NK-92 (cell line): ENCODE measurements around the gene OR2H1.

ENCODE experiments used
- DNase-seq: peaks from one replicate; lab custom pipeline; 2025; ENCODE audit not compliant: unreplicated experiment; lab: John Stamatoyannopoulos, UW

Gene OR2H1

GRCh38 chr6:29509711-29510110 is 52.8 kb downstream of the OR2H1 start:
- no peak for DNase-seq

GRCh38 chr6:29510202-29510601 is 53.2 kb downstream of the OR2H1 start:
- no peak for DNase-seq

GRCh38 chr6:29510746-29511300 is 53.9 kb downstream of the OR2H1 start:
- no peak for DNase-seq
